Urinary bladder (tissue), 4 donors: ENCODE results near the gene SIX2. TPM values are rescaled to one million over a fixed set of nuclear protein-coding genes. Genes with fewer than 3 reads are reported as not detected.
"Not testable (repeated sequence)": the region's sequence is repeated elsewhere in the genome, so short reads cannot be mapped to it uniquely, and the experiment has no call there.

ENCODE experiments used
- DNase-seq: peaks from one replicate; pipeline ENCODE4 v3.0.0-alpha.2; 2015; ENCODE audit errors: extremely low spot score
- H3K27ac ChIP-seq: one replicate; pipeline ENCODE4 v1.5.1; 2013; ENCODE audit warnings: low read depth, mild to moderate bottlenecking, moderate library complexity
- H3K36me3 ChIP-seq: one replicate; pipeline ENCODE4 v1.6.1; 2013; ENCODE audit warnings: mild to moderate bottlenecking, moderate library complexity; ENCODE audit not compliant: insufficient read depth
- H3K4me1 ChIP-seq: one replicate; pipeline ENCODE4 v1.6.1; 2013; ENCODE audit warnings: mild to moderate bottlenecking, moderate library complexity; ENCODE audit not compliant: insufficient read depth
- H3K4me3 ChIP-seq: one replicate; pipeline ENCODE4 v1.5.1; 2013; ENCODE audit warnings: low read depth, low read length
- WGBS: extraction: QIAGEN DNeasy Blood & Tissue Kit; methylation state at CpG from one replicate; pipeline ENCODE4 v1.1.7; 2013; 5-methylcytosine and 5-hydroxymethylcytosine counted together
- polyA plus RNA-seq: library from polyadenylated mRNA; stranded (reverse); fragments of 200-250 nt; gene quantifications from one replicate; pipeline ENCODE4 v1.2.3, GENCODE V29; 2013
- total RNA-seq: library from RNA; depleted of rRNA; stranded (reverse); fragments of >200 nt; gene quantifications from one replicate; pipeline ENCODE4 v1.2.3, GENCODE V29; 2014
- donor health status: healthy with polysubstance abuse.
- donor health status: healthy.

SIX2 gene
- total RNA-seq (2.7 TPM), polyA plus RNA-seq (1.7 TPM)

DNA sequence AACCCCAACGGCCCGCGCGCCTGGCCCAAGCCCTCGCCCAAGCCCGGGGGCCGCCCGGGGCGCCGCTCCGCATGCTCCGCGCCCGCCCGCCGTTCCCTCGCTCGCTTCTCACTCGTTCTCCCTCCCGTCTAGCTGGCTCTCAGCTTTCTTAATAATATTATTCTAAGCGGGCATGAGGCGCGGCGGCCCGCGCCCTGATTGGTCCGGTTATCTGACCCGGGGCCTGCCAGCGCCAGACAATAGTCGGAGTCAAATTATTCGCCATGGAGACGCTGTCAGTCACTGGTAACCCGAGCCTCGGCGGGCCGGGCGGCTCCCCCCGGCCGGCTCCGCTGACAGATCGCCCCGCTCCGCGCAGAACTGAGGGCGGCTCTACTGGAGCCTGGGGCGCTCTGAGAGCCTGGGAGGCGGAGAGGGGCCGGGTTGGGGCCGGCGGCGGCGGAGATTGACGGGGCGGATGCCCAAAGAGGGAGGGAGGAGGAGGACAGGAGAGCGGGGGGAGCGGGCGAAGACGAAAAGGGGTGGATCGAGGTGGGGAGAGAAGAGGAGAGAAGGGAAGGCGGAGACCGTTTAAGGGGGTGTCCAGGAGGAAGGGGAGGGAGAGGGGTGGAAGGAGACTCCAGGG lies at the start of gene SIX2:
Gene SIX2, minus strand, starts transcription at position 150 of the 625 bp plus-strand sequence. CDS start 342 bp downstream, outside the sequence.
- Histone ChIP-seq H3K4me1 (peaks cover 1% of the 10 kb centered on the region), H3K27ac (no peak within 1 kb of the TSS), H3K36me3 (no peaks in the 10 kb centered on the region), H3K4me3 (peak within 1 kb of the TSS; percentile 47)
- peak; percentile 88 for DNase-seq
- 2% methylated on average over 61 of the region's 61 CpGs for WGBS

- Histone ChIP-seq H3K4me3 (no peak overlapping the region), H3K36me3 (no peaks in the 10 kb centered on the region), H3K4me1 (no peaks in the 10 kb centered on the region), H3K27ac (no peak overlapping the region)
- WGBS, result 60% methylated on average over 7 of the region's 7 CpGs
- DNase-seq, result no peak
Measured at GRCh38 chr2:45055162-45055605, 45.9 kb upstream of the SIX2 start.

DNA sequence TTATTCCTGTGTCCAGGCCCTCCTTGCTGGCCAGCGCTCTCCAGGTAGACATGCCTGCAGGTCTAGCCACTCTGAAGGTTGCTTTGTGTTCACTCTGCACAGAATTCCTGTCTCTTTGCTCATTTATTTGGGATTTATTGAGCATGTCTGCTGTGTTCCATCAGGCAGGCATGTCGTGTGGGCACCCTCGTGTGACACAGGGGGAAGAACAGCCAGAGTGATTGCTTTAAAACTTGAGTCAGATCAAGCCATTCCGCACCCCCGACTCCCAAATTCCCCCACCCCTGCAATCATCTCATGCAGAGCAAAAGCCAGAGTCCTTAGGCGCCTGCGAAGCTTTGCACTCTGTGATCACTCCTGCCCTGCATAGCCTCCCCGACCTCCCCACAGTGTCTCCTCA lies 44.7 kb upstream of the SIX2 start:
- Histone ChIP-seq H3K4me1 (no peaks in the 10 kb centered on the region), H3K4me3 (no peak overlapping the region), H3K36me3 (no peaks in the 10 kb centered on the region), H3K27ac (no peak overlapping the region)
- WGBS, result 72% methylated on average over 8 of the region's 8 CpGs
- no peak for DNase-seq

GRCh38 chr2:45052388-45052928 lies 43.2 kb upstream of the SIX2 start:
- 92% methylated on average over 5 of the region's 5 CpGs for WGBS
- Histone ChIP-seq H3K36me3 (no peaks in the 10 kb centered on the region), H3K4me3 (no peak overlapping the region), H3K27ac (no peak overlapping the region), H3K4me1 (no peaks in the 10 kb centered on the region)
- no peak for DNase-seq

GRCh38 chr2:45049569-45050336 lies 40.5 kb upstream of the SIX2 start:
- no peak for DNase-seq
- WGBS, result 80% methylated on average over 19 of the region's 19 CpGs
- no peaks in the 10 kb centered on the region for H3K4me1 ChIP-seq
- H3K4me3 ChIP-seq, result no peak overlapping the region
- H3K27ac ChIP-seq, result no peak overlapping the region
- H3K36me3 ChIP-seq, result no peaks in the 10 kb centered on the region

DNA sequence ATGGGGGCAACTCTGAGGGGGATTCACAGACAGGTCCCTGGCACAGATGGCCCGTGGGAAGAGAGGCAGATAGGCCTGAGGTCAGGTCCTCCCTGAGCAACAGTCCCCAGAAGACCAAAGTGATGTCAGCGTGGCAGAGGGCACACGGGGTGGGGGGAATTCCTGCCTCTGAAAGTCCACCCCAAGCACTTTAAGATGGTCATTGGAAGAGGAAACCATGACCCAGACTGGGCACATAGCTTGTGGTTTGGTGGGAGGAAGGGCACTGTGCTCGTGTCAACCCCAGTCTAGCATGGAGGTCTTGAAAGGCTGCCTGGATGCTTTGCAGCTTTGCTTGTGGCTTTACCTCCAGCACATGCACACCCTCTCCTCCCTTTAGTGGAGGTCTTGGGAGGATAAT lies 38.0 kb upstream of the SIX2 start:
- Histone ChIP-seq H3K4me1 (no peaks in the 10 kb centered on the region), H3K4me3 (no peak overlapping the region), H3K27ac (no peak overlapping the region), H3K36me3 (no peaks in the 10 kb centered on the region)
- DNase-seq, result no peak
- 77% methylated on average over 4 of the region's 4 CpGs for WGBS

- Histone ChIP-seq H3K36me3 (no peaks in the 10 kb centered on the region), H3K4me3 (no peak overlapping the region), H3K27ac (no peak overlapping the region), H3K4me1 (no peaks in the 10 kb centered on the region)
- 97% methylated on average over 1 of the region's 1 CpG for WGBS
- DNase-seq, result no peak
Measured at GRCh38 chr2:45046786-45047185, 37.5 kb upstream of the SIX2 start.

DNA sequence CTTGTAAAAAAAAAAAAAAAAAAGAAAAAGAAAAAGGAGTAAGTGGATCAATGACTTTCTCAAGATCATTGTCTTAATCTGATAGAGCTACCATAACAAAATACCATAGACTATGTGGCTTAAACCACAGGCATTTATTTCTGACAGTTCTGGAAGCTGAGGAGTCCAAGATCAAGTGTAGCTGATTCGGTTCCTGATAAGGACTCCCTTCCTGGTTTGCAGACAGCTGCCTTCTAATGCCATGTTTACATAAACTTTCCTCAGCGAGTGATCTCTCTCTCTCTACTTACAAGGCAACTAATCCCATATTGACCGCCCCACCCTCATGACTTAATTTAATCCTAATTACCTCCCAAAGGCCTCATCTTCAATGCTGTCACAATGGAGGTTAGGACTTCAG lies 36.5 kb upstream of the SIX2 start:
- H3K36me3 ChIP-seq, result no peaks in the 10 kb centered on the region
- 47% methylated on average over 3 of the region's 3 CpGs for WGBS

DNA sequence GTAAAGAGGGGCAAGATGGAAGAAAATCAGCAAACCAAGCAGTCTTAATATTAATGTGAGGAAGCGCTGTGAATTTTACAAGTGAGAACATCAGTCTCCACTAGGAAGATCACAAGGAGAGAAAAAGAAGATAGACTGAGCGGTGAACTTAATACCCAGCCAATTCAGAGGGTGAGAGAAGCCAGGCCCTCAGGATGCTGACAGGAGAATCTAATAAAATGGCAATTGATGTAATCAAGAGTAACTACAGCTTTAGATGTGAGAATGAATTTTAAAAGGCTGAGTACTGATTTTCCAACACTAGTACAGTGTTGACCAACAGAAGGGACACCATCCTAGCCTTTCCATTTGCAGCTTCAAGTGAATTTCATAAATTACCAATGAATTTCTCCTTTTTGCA lies 35.7 kb upstream of the SIX2 start:
- WGBS, result 49% methylated on average over 2 of the region's 2 CpGs
- H3K4me3 ChIP-seq, result no peak overlapping the region
- H3K27ac ChIP-seq, result no peak overlapping the region
- H3K4me1 ChIP-seq, result no peaks in the 10 kb centered on the region
- DNase-seq, result no peak
- H3K36me3 ChIP-seq, result no peaks in the 10 kb centered on the region

More for the DNA sequence above, 36.5 kb upstream of the SIX2 start:
- no peak overlapping the region for H3K27ac ChIP-seq
- H3K4me1 ChIP-seq, result no peaks in the 10 kb centered on the region
- H3K4me3 ChIP-seq, result no peak overlapping the region
- no peak for DNase-seq

DNA sequence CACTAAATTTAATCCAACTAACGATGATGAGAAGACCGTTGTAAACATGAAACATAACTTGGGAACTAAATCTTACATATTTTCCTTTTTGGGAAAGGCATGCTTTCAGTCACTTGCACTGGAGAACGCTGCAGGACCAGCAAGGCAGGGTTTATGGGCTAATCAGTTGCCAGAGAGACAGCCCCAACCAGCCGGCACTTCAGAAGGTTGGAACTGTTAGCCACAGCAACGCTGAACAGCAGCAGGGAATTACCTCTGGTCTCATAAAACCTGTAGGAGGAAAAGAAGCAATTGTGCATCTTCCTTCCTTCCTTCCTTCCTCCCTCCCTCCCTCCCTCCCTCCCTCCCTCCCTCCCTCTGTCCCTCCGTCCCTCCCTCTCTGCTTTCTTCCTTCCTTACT lies 33.9 kb upstream of the SIX2 start:
- Histone ChIP-seq H3K36me3 (no peaks in the 10 kb centered on the region), H3K4me3 (no peak overlapping the region), H3K4me1 (no peaks in the 10 kb centered on the region), H3K27ac (no peak overlapping the region)
- 14% methylated on average over 5 of the region's 6 CpGs for WGBS
- no peak for DNase-seq

- no peaks in the 10 kb centered on the region for H3K36me3 ChIP-seq
- no peak overlapping the region for H3K27ac ChIP-seq
- no peak overlapping the region for H3K4me3 ChIP-seq
- no peak for DNase-seq
- 82% methylated on average over 2 of the region's 2 CpGs for WGBS
- H3K4me1 ChIP-seq, result no peaks in the 10 kb centered on the region
Measured at GRCh38 chr2:45042401-45042800, 33.1 kb upstream of the SIX2 start.

- H3K4me1 ChIP-seq, result no peaks in the 10 kb centered on the region
- H3K36me3 ChIP-seq, result no peaks in the 10 kb centered on the region
- DNase-seq, result no peak
- H3K4me3 ChIP-seq, result no peak overlapping the region
- no peak overlapping the region for H3K27ac ChIP-seq
Measured at GRCh38 chr2:45040786-45041185, 31.5 kb upstream of the SIX2 start.

DNA sequence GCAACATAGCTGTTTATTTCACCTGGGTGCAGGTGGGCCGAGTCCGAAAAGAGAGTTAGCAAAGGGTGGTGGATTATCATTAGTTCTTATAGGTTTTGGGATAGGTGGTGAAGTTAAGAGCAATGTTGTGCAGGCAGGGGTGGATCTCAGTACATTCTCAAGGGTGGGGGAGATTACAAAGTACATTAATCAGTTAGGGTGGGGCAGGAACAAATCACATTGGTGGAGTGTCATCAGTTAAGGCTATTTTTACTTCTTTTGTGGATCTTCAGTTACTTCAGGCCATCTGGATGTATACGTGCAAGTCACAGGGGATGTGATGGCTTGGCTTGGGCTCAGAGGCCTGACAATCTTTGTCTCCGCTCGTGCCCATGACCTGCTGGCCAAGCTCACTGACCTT lies 30.6 kb upstream of the SIX2 start:
- not testable (repeated sequence) for H3K36me3 ChIP-seq, H3K27ac ChIP-seq, DNase-seq, H3K4me3 ChIP-seq, H3K4me1 ChIP-seq
- 80% methylated on average over 5 of the region's 5 CpGs for WGBS

- H3K4me3 ChIP-seq, H3K27ac ChIP-seq, H3K4me1 ChIP-seq, H3K36me3 ChIP-seq, DNase-seq: not testable (repeated sequence)
- WGBS, result 48% methylated on average over 5 of the region's 5 CpGs
Measured at GRCh38 chr2:45038861-45039260, 29.6 kb upstream of the SIX2 start.
